ENCODE results near the gene STX16.

DNA sequence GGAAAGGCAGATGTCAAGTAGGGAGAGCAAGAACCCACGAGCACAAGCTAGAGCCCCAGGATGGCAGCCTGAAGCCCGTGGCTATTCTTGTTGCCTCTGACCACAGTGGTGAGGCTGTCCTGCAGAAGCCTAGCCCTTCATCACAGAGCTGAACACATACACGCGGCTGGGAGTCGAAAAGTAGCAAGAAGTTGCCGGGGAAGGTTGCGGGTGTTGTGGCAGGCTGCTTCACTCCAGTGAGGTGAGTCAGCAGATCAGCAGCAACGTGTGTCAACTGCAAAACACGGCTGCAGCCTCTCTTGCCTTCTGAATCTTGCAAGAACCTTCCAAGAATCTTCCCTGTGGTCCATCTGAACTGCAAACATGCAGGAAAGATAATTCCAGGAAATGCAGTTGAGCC, 10.6 kb upstream of the STX16 start:
- TF ChIP-seq POLR2AphosphoS5 (IDR thresholded peaks at IDR 0.05; ENCODE audit: low read depth, low read length) (no peak), POLR2A (IDR thresholded peaks at IDR 0.05; ENCODE audit: low read depth, low read length) (no peak)

Data from GM12892 (cell line).